Peyer's patch (tissue), 4 donors: ENCODE results near the gene ZNF766.

ENCODE experiments used
- POLR2A ChIP-seq, 2 donors: fragments of 450-650 bp; IDR thresholded peaks; one replicate each; pipeline ENCODE4 v1.5.1; 2017; ENCODE audit warnings: antibody characterized with exemption in 2 of 2, mild to moderate bottlenecking in 2 of 2, moderate library complexity in 2 of 2
- TF ChIP-seq, protein P1 (sequence below), 6 experiments: fragments of 450-650 bp in 4 of 6; fragments of 200-600 bp in 2 of 6; sonication (generic) in 1 of 6; IDR thresholded peaks; one replicate each; pipeline ENCODE4 v1.5.1; 2017 to 2019; ENCODE audit warnings: antibody characterized with exemption in 6 of 6, mild to moderate bottlenecking in 3 of 6, moderate library complexity in 1 of 6

DNA sequence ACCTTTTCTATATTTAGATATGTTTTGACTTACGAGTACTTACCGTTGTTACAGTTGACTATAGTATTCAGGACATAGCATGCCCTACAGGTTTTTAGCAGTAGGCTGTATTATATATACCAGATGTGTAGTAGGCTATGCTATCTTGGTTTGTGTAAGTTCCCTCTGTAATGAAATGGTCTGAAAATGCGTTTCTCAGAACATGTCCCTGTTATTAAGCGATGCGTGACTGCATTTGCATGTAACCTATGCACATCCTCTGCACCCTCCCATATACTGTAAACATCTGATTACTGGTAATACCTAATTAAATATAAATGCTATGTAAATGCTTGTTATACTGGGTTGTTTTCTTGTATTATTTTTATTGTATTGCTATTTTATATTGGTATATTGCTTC lies 6.6 kb downstream of the ZNF766 start:
- TF ChIP-seq, protein P1, sequence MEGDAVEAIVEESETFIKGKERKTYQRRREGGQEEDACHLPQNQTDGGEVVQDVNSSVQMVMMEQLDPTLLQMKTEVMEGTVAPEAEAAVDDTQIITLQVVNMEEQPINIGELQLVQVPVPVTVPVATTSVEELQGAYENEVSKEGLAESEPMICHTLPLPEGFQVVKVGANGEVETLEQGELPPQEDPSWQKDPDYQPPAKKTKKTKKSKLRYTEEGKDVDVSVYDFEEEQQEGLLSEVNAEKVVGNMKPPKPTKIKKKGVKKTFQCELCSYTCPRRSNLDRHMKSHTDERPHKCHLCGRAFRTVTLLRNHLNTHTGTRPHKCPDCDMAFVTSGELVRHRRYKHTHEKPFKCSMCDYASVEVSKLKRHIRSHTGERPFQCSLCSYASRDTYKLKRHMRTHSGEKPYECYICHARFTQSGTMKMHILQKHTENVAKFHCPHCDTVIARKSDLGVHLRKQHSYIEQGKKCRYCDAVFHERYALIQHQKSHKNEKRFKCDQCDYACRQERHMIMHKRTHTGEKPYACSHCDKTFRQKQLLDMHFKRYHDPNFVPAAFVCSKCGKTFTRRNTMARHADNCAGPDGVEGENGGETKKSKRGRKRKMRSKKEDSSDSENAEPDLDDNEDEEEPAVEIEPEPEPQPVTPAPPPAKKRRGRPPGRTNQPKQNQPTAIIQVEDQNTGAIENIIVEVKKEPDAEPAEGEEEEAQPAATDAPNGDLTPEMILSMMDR (IDR thresholded peaks at IDR 0.05), result no peak
- no peak for TF ChIP-seq POLR2A (IDR thresholded peaks at IDR 0.05)
